HepG2 (cell line): Measurements from ENCODE around the gene TXNRD2. TPM values are rescaled to one million over a fixed set of nuclear protein-coding genes. Genes with fewer than 3 reads are reported as not detected.
A peak's percentile ranks its signal among the peaks of the same experiment; 100 is the strongest.

Experiments
- FOSL1 ChIP-seq: sonication (generic); formaldehyde crosslinking; IDR thresholded peaks from 2 replicates; pipeline ENCODE4 v1.9.0; 2021; ENCODE audit warnings: missing genetic modification reagents, borderline replicate concordance
- KAT7 ChIP-seq: IDR thresholded peaks from 2 replicates; pipeline ENCODE4 v1.6.1; 2018; ENCODE audit warnings: borderline replicate concordance, missing compliant biosample characterization
- NCOA5 ChIP-seq: sonication (generic); formaldehyde crosslinking; IDR thresholded peaks from 2 replicates; pipeline ENCODE4 v1.4.0; 2020; ENCODE audit warnings: missing genetic modification reagents
- NCOR1 ChIP-seq: fragments of 200-600 bp; sonication (generic); IDR thresholded peaks from 2 replicates; pipeline ENCODE4 v1.7.0; 2017; ENCODE audit warnings: antibody characterized with exemption, low read length, borderline replicate concordance
- NKX3-1 ChIP-seq: sonication (generic); formaldehyde crosslinking; IDR thresholded peaks from 2 replicates; pipeline ENCODE4 v1.5.0; 2020; ENCODE audit warnings: missing genetic modification reagents
- NR0B2 ChIP-seq: sonication (generic); formaldehyde crosslinking; IDR thresholded peaks from 2 replicates; pipeline ENCODE4 v1.4.0; 2020; ENCODE audit warnings: mild to moderate bottlenecking, missing genetic modification reagents
- RARA ChIP-seq: IDR thresholded peaks from 2 replicates; pipeline ENCODE4 v1.6.1; 2016; ENCODE audit warnings: missing genetic modification reagents, missing compliant biosample characterization
- RFX5 ChIP-seq: IDR thresholded peaks from 2 replicates; pipeline ENCODE4 v1.6.1; 2011; ENCODE audit warnings: low read depth, low read length, improper control_type of control experiment
- RNF219 ChIP-seq: sonication (generic); formaldehyde crosslinking; IDR thresholded peaks from 2 replicates; pipeline ENCODE4 v1.5.0; 2020; ENCODE audit warnings: mild to moderate bottlenecking, missing genetic modification reagents
- TEAD3 ChIP-seq: optimal IDR thresholded peaks from 2 replicates; pipeline ENCODE3; 2016; ENCODE audit warnings: borderline replicate concordance
- XRCC5 ChIP-seq: fragments of 200-400 bp; formaldehyde crosslinking; optimal IDR thresholded peaks from 2 replicates; pipeline ENCODE3; 2017; ENCODE audit warnings: mild to moderate bottlenecking, low read length
- ZFP41 ChIP-seq: sonication (generic); formaldehyde crosslinking; IDR thresholded peaks from 2 replicates; pipeline ENCODE4 v1.4.0; 2020; ENCODE audit warnings: mild to moderate bottlenecking, missing genetic modification reagents, borderline replicate concordance
- ZNF101 ChIP-seq: sonication (generic); formaldehyde crosslinking; IDR thresholded peaks from 2 replicates; pipeline ENCODE4 v1.4.0; 2020; ENCODE audit warnings: mild to moderate bottlenecking, low read depth, missing genetic modification reagents, borderline replicate concordance
- ZNF280B ChIP-seq: sonication (generic); formaldehyde crosslinking; IDR thresholded peaks from 2 replicates; pipeline ENCODE4 v1.5.0; 2020; ENCODE audit warnings: missing genetic modification reagents, mild to moderate bottlenecking, borderline replicate concordance
- ZNF326 ChIP-seq: sonication (generic); formaldehyde crosslinking; IDR thresholded peaks from 2 replicates; pipeline ENCODE4 v1.4.0; 2020; ENCODE audit warnings: missing genetic modification reagents, borderline replicate concordance
- ZNF646 ChIP-seq: sonication (generic); formaldehyde crosslinking; IDR thresholded peaks from 2 replicates; pipeline ENCODE4 v1.9.0; 2021; ENCODE audit warnings: mild to moderate bottlenecking, missing genetic modification reagents
- ZNF83 ChIP-seq: sonication (generic); formaldehyde crosslinking; IDR thresholded peaks from 2 replicates; pipeline ENCODE4 v1.4.0; 2020; ENCODE audit warnings: missing genetic modification reagents, mild to moderate bottlenecking, borderline replicate concordance
- ZSCAN30 ChIP-seq: sonication (generic); formaldehyde crosslinking; IDR thresholded peaks from 2 replicates; pipeline ENCODE4 v1.5.0; 2020; ENCODE audit warnings: mild to moderate bottlenecking, missing genetic modification reagents
- ZZZ3 ChIP-seq: sonication (generic); formaldehyde crosslinking; IDR thresholded peaks from 2 replicates; pipeline ENCODE4 v1.4.0; 2020; ENCODE audit warnings: missing genetic modification reagents, mild to moderate bottlenecking, borderline replicate concordance
- polyA plus RNA-seq, 8 experiments: library from polyadenylated mRNA; depleted of rRNA in 3 of 8; stranded (reverse) in 7 of 8; unstranded in 1 of 8; fragments of >200 nt; fragmentation: Illumina TruSeq in 4 of 8; extraction: Trizol in 4 of 8; gene quantifications; 2 replicates each; pipeline versions ENCODE4 v1.2.1 to v1.2.3, GENCODE V29; 2011 to 2016; ENCODE audit warnings: low read depth in 4 of 8, missing spikeins in 1 of 8, mixed read lengths in 1 of 8; ENCODE audit not compliant: insufficient read depth in 1 of 8
- total RNA-seq, 5 experiments: library from RNA; depleted of rRNA; stranded (reverse); fragments of >200 nt; fragmentation: Illumina TruSeq; extraction: Trizol; gene quantifications; 2 replicates each; pipeline ENCODE4 v1.2.3, GENCODE V29; 2016; ENCODE audit warnings: low read depth in 1 of 5

TXNRD2 gene
- total and polyA plus RNA-seq, 2 of the 13 experiments (the other 11 are each of a cell fraction or from before 2014, with no cell fraction given) = 17.5 to 18.6 TPM

- TF ChIP-seq FOSL1 (CRISPR knock-in tag) = no peak
- no peak for TF ChIP-seq TEAD3 (CRISPR knock-in tag)
- no peak for TF ChIP-seq ZNF83 (CRISPR knock-in tag)
- TF ChIP-seq NR0B2 (CRISPR knock-in tag) = no peak
- 0 out of 2 replicates have a peak, but pooled peaks have one; percentile 37 for TF ChIP-seq KAT7 (CRISPR knock-in tag)
- no peak for TF ChIP-seq ZSCAN30 (CRISPR knock-in tag)
- no peak for TF ChIP-seq XRCC5
- TF ChIP-seq ZNF280B (CRISPR knock-in tag) = no peak
- TF ChIP-seq NCOR1 = no peak; the same call in 1 of the 2 replicates
- no peak for TF ChIP-seq RFX5
- no peak for TF ChIP-seq NKX3-1 (CRISPR knock-in tag)
- TF ChIP-seq ZZZ3 (CRISPR knock-in tag) = no peak
- no peak for TF ChIP-seq ZNF101 (CRISPR knock-in tag)
- no peak for TF ChIP-seq ZNF326 (CRISPR knock-in tag)
- no peak; the same call in 1 of the 2 replicates for TF ChIP-seq RNF219
- no peak for TF ChIP-seq ZNF646 (CRISPR knock-in tag)
- no peak for TF ChIP-seq NCOA5
- TF ChIP-seq ZFP41 (CRISPR knock-in tag) = no peak
- TF ChIP-seq RARA (CRISPR knock-in tag) = 0 out of 2 replicates have a peak, but pooled peaks have one; percentile 10
Measured at GRCh38 chr22:19941365-19942082, at the start of gene TXNRD2, which contains the start of gene COMT (continued).
